Measurements from ENCODE around the gene BCL2L13. TPM values are rescaled to one million over a fixed set of nuclear protein-coding genes. Genes with fewer than 3 reads are reported as not detected.

BCL2L13 gene
- polyA plus RNA-seq, 1 experiment = 74.3 TPM

GRCh38 chr22:17767233-17768065 is 128.9 kb downstream of the BCL2L13 start:
- ChIA-PET CTCF (interaction anchor here (0.9 to 1.1 kb wide), 2 partner anchors 18 to 209 kb away, joined by 3 read pairs; no protein-coding TSS in a partner anchor), POLR2A (no interaction called here)
- Histone ChIP-seq H3K4me3 (ENCODE audit: low read depth, low read length) (no peak overlapping the region), H3K27me3 (ENCODE audit: control insufficient read depth, insufficient read depth, low read length) (no peaks in the 10 kb centered on the region), H3K36me3 (ENCODE audit: control insufficient read depth, insufficient read depth, low read length) (peaks cover 3% of the 10 kb centered on the region)
- no peak for TF ChIP-seq CTCF (IDR thresholded peaks at IDR 0.05; ENCODE audit: insufficient read depth, low read depth, low read length)
- DNase-seq (ENCODE audit: low read depth) = no peak

- peaks cover 3% of the 10 kb centered on the region for H3K36me3 ChIP-seq (ENCODE audit: control insufficient read depth, insufficient read depth, low read length)
- ChIA-PET POLR2A (no interaction called here), CTCF (interaction anchor here (0.9 to 5.3 kb wide), 3 partner anchors 16 to 27 kb away, joined by 3 to 28 read pairs (median 6); no protein-coding TSS in a partner anchor)
- DNase-seq (ENCODE audit: low read depth) = no peak
- no peak overlapping the region for H3K4me3 ChIP-seq (ENCODE audit: low read depth, low read length)
- TF ChIP-seq CTCF (IDR thresholded peaks at IDR 0.05; ENCODE audit: insufficient read depth, low read depth, low read length) = no peak
- no peaks in the 10 kb centered on the region for H3K27me3 ChIP-seq (ENCODE audit: control insufficient read depth, insufficient read depth, low read length)
Measured at GRCh38 chr22:17769013-17769715, 130.6 kb downstream of the BCL2L13 start.

GRCh38 chr22:17769716-17770082 is 131.1 kb downstream of the BCL2L13 start:
- Histone ChIP-seq H3K36me3 (ENCODE audit: control insufficient read depth, insufficient read depth, low read length) (peaks cover 3% of the 10 kb centered on the region), H3K4me3 (ENCODE audit: low read depth, low read length) (no peak overlapping the region), H3K27me3 (ENCODE audit: control insufficient read depth, insufficient read depth, low read length) (no peaks in the 10 kb centered on the region)
- POLR2A ChIA-PET = no interaction called here
- no peak for DNase-seq (ENCODE audit: low read depth)
- TF ChIP-seq CTCF (IDR thresholded peaks at IDR 0.05; ENCODE audit: insufficient read depth, low read depth, low read length) = no peak
- CTCF ChIA-PET = interaction anchor here (0.9 to 5.3 kb wide), 3 partner anchors 15 to 27 kb away, joined by 3 to 28 read pairs (median 6); no protein-coding TSS in a partner anchor

- TF ChIP-seq CTCF (IDR thresholded peaks at IDR 0.05; ENCODE audit: insufficient read depth, low read depth, low read length) = no peak
- CTCF ChIA-PET = interaction anchor here (1.5 to 5.3 kb wide), 3 partner anchors 22 to 212 kb away, joined by 3 to 28 read pairs (median 11); no protein-coding TSS in a partner anchor
- POLR2A ChIA-PET = no interaction called here
- H3K27me3 ChIP-seq (ENCODE audit: control insufficient read depth, insufficient read depth, low read length) = no peaks in the 10 kb centered on the region
- peaks cover 3% of the 10 kb centered on the region for H3K36me3 ChIP-seq (ENCODE audit: control insufficient read depth, insufficient read depth, low read length)
- no peak for DNase-seq (ENCODE audit: low read depth)
- H3K4me3 ChIP-seq (ENCODE audit: low read depth, low read length) = no peak overlapping the region
Measured at GRCh38 chr22:17770180-17771077, 131.9 kb downstream of the BCL2L13 start.

Measured in BJ (cell line).